Heart left ventricle (tissue), 13 donors: ENCODE data around the gene LYZL1.

ENCODE experiments used
- POLR2A ChIP-seq, 2 donors: fragments of 450-650 bp; IDR thresholded peaks; one replicate each; pipeline ENCODE4 v1.6.1; 2017; ENCODE audit warnings: antibody characterized with exemption in 2 of 2, mild to moderate bottlenecking in 2 of 2, moderate library complexity in 2 of 2
- TF ChIP-seq, protein P1 (sequence below), 12 donors: fragments of 200-600 bp; sonication (generic) in 4 of 12; IDR thresholded peaks; one replicate each; pipeline versions ENCODE4 v1.5.0 to v1.8.0; 2018 to 2022; ENCODE audit warnings: antibody characterized with exemption in 12 of 12, mild to moderate bottlenecking in 5 of 12
- donor health status: ischemic (EF 13 %, LVEDD 7.1; RV severe dilation, severe dysfunction).
- donor health status: DM: no; HTN: yes; CAD: no.
- donor health status: DM: no; HTN: no; CAD: no.
- donor health status: ischemic (EF 25% LVEDD 6.9; RV normal size, moderate dysfunction).
- donor health status: ischemic (EF 25% LVEDD 5.7; RV mildly dilated, moderate dysfunction).
- donor health status: ischemic (EF 35%, LVEDD 5.7; RV mildly dilated, moderate dysfunction).
- donor health status: nonischemic (EF 11% LVEDD 7.7; RV severe dilation, severe dysfunction).
- donor health status: DM: yes; HTN: yes; CAD: no.
- donor health status: PGD.
- donor health status: ischemic (EF 29% LVEDD 5.4; RV normal size, mild dysfunction).
- donor health status: nonischemic (EF 23%, LVEDD 6.1; RV moderate dilation, normal function).

DNA sequence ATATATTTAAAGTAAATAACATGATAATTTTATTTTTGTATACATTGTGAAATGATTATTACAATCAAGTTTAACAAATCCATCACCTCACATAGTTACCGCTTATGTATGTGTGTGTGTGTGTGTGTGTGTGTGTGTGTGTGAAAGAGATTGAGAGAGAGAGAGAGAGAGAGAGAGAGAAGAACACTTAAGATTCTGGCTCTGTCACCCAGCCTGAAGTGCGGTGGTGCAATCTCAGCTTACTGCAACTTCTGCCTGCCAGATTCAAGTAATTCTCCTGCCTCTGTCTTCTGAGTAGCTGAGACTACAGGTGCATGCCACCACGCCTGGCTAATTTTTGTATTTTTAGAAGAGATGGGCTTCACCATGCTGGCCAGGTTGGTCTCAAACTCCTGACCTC lies 17.8 kb downstream of the LYZL1 start:
- TF ChIP-seq POLR2A (IDR thresholded peaks at IDR 0.05): no peak
- TF ChIP-seq, protein P1, sequence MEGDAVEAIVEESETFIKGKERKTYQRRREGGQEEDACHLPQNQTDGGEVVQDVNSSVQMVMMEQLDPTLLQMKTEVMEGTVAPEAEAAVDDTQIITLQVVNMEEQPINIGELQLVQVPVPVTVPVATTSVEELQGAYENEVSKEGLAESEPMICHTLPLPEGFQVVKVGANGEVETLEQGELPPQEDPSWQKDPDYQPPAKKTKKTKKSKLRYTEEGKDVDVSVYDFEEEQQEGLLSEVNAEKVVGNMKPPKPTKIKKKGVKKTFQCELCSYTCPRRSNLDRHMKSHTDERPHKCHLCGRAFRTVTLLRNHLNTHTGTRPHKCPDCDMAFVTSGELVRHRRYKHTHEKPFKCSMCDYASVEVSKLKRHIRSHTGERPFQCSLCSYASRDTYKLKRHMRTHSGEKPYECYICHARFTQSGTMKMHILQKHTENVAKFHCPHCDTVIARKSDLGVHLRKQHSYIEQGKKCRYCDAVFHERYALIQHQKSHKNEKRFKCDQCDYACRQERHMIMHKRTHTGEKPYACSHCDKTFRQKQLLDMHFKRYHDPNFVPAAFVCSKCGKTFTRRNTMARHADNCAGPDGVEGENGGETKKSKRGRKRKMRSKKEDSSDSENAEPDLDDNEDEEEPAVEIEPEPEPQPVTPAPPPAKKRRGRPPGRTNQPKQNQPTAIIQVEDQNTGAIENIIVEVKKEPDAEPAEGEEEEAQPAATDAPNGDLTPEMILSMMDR (IDR thresholded peaks at IDR 0.05): no peak
